ENCODE data around the gene STAT1. TPM values are rescaled to one million over a fixed set of nuclear protein-coding genes. Genes with fewer than 3 reads are reported as not detected.
A peak's percentile ranks its signal among the peaks of the same experiment; 100 is the strongest.

STAT1 gene
- polyA plus RNA-seq, 3 donors: 51.3 to 126 (median 110) TPM

GRCh38 chr2:191013682-191013931 lies 364 bp downstream of the STAT1 start:
- intact Hi-C loops (cut with micrococcal nuclease): loop anchor here in 1 of 2 donors (5.0 kb wide), 1 partner anchor 46 kb away; no protein-coding TSS in a partner anchor
- DNase-seq: no peak
- WGBS (ENCODE audit: insufficient coverage): 0% methylated on average over 10 of the region's 14 CpGs

GRCh38 chr2:191012845-191013681 lies 908 bp downstream of the STAT1 start:
- Histone ChIP-seq H4K20me1 (ENCODE audit: insufficient read depth, low read length) (peaks cover 57% of the 10 kb centered on the region), H3K9ac (ENCODE audit: insufficient read depth, low read length, poor library complexity, severe bottlenecking) (peak overlapping the region; percentile 85), H2AFZ (ENCODE audit: insufficient read depth, low read depth, low read length, poor library complexity, severe bottlenecking) (peak overlapping the region; percentile 83), H3K79me2 (ENCODE audit: insufficient read depth, low read length) (peaks cover 59% of the 10 kb centered on the region), H3K4me2 (replicated peaks; ENCODE audit: extremely low read depth, low read length, poor library complexity, severe bottlenecking) (peak overlapping the region; percentile 84), H3K9me3 (replicated peaks in 1 of 2; ENCODE audit: control insufficient read depth in 1 of 2, insufficient read depth in 1 of 2, low read length in 2 of 2) (no peaks in the 10 kb centered on the region), H3K27me3 (ENCODE audit: control insufficient read depth in 2 of 2, insufficient read depth in 2 of 2, low read length in 2 of 2) (no peaks in the 10 kb centered on the region), H3K36me3 (replicated peaks in 1 of 2; ENCODE audit: control insufficient read depth in 1 of 2, insufficient read depth in 2 of 2, low read length in 2 of 2) (peaks cover 32 to 46% of the 10 kb centered on the region in 2 donors), H3K27ac (ENCODE audit: low read depth in 1 of 2, low read length in 2 of 2) (peak overlapping the region; percentile 84 to 90), H3K4me1 (ENCODE audit: control insufficient read depth in 1 of 2, insufficient read depth in 2 of 2, low read length in 2 of 2) (peaks cover 36 to 38% of the 10 kb centered on the region in 2 donors), H3K4me3 (replicated peaks in 1 of 3; ENCODE audit: low read depth in 2 of 3, low read length in 3 of 3) (peak overlapping the region; percentile 73 to 99 (median 81))
- peak; percentile 45 to 63 (median 62) for DNase-seq
- Mint-ChIP-seq H3K27me3 (ENCODE audit: low read depth in 3 of 3) (peaks cover 0 to 2% (median 0%) of the 10 kb centered on the region in 3 donors), H3K9me3 (peaks cover 0 to 4% (median 0%) of the 10 kb centered on the region in 7 donors), H3K27ac (no peak overlapping the region), H3K36me3 (peaks cover 20 to 31% of the 10 kb centered on the region in 2 donors), H3K4me1 (peaks cover 12% of the 10 kb centered on the region), H3K4me3 (no peak overlapping the region)
- TF ChIP-seq, protein P1, sequence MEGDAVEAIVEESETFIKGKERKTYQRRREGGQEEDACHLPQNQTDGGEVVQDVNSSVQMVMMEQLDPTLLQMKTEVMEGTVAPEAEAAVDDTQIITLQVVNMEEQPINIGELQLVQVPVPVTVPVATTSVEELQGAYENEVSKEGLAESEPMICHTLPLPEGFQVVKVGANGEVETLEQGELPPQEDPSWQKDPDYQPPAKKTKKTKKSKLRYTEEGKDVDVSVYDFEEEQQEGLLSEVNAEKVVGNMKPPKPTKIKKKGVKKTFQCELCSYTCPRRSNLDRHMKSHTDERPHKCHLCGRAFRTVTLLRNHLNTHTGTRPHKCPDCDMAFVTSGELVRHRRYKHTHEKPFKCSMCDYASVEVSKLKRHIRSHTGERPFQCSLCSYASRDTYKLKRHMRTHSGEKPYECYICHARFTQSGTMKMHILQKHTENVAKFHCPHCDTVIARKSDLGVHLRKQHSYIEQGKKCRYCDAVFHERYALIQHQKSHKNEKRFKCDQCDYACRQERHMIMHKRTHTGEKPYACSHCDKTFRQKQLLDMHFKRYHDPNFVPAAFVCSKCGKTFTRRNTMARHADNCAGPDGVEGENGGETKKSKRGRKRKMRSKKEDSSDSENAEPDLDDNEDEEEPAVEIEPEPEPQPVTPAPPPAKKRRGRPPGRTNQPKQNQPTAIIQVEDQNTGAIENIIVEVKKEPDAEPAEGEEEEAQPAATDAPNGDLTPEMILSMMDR (IDR thresholded peaks at IDR 0.05): no peak
- WGBS (ENCODE audit: insufficient coverage): 32% methylated on average over 10 of the region's 14 CpGs
- intact Hi-C loops (cut with micrococcal nuclease): loop anchor here in 1 of 2 donors (5.0 kb wide), 1 partner anchor 46 kb away; no protein-coding TSS in a partner anchor

More at GRCh38 chr2:191013682-191013931, 364 bp downstream of the STAT1 start:
- Histone ChIP-seq H3K36me3 (replicated peaks in 1 of 2; ENCODE audit: control insufficient read depth in 1 of 2, insufficient read depth in 2 of 2, low read length in 2 of 2) (peaks cover 26 to 40% of the 10 kb centered on the region in 2 donors), H3K4me3 (replicated peaks in 1 of 3; ENCODE audit: low read depth in 2 of 3, low read length in 3 of 3) (peak overlapping the region; percentile 73 to 99 (median 81)), H3K9ac (ENCODE audit: insufficient read depth, low read length, poor library complexity, severe bottlenecking) (peak overlapping the region; percentile 85), H3K27me3 (ENCODE audit: control insufficient read depth in 2 of 2, insufficient read depth in 2 of 2, low read length in 2 of 2) (no peaks in the 10 kb centered on the region), H3K27ac (ENCODE audit: low read depth in 1 of 2, low read length in 2 of 2) (peak overlapping the region; percentile 84 to 90), H3K4me2 (replicated peaks; ENCODE audit: extremely low read depth, low read length, poor library complexity, severe bottlenecking) (peak overlapping the region; percentile 84), H3K79me2 (ENCODE audit: insufficient read depth, low read length) (peaks cover 53% of the 10 kb centered on the region), H4K20me1 (ENCODE audit: insufficient read depth, low read length) (peaks cover 51% of the 10 kb centered on the region), H2AFZ (ENCODE audit: insufficient read depth, low read depth, low read length, poor library complexity, severe bottlenecking) (peak overlapping the region; percentile 83), H3K9me3 (replicated peaks in 1 of 2; ENCODE audit: control insufficient read depth in 1 of 2, insufficient read depth in 1 of 2, low read length in 2 of 2) (no peaks in the 10 kb centered on the region), H3K4me1 (ENCODE audit: control insufficient read depth in 1 of 2, insufficient read depth in 2 of 2, low read length in 2 of 2) (peaks cover 36 to 38% of the 10 kb centered on the region in 2 donors)
- TF ChIP-seq, protein P1 (IDR thresholded peaks at IDR 0.05): no peak
- Mint-ChIP-seq H3K27me3 (ENCODE audit: low read depth in 3 of 3) (peaks cover 0 to 2% (median 0%) of the 10 kb centered on the region in 3 donors), H3K4me1 (peaks cover 10% of the 10 kb centered on the region), H3K27ac (no peak overlapping the region), H3K36me3 (peaks cover 15 to 26% of the 10 kb centered on the region in 2 donors), H3K9me3 (peaks cover 0 to 4% (median 0%) of the 10 kb centered on the region in 7 donors), H3K4me3 (no peak overlapping the region)

All from CD14-positive monocyte (primary cell).